ENCODE measurements around the gene HTR6. TPM values are rescaled to one million over a fixed set of nuclear protein-coding genes. Genes with fewer than 3 reads are reported as not detected.

The HTR6 gene
- total RNA-seq = under 0.01 TPM in 1 of 2 replicates, not detected in the other

DNA sequence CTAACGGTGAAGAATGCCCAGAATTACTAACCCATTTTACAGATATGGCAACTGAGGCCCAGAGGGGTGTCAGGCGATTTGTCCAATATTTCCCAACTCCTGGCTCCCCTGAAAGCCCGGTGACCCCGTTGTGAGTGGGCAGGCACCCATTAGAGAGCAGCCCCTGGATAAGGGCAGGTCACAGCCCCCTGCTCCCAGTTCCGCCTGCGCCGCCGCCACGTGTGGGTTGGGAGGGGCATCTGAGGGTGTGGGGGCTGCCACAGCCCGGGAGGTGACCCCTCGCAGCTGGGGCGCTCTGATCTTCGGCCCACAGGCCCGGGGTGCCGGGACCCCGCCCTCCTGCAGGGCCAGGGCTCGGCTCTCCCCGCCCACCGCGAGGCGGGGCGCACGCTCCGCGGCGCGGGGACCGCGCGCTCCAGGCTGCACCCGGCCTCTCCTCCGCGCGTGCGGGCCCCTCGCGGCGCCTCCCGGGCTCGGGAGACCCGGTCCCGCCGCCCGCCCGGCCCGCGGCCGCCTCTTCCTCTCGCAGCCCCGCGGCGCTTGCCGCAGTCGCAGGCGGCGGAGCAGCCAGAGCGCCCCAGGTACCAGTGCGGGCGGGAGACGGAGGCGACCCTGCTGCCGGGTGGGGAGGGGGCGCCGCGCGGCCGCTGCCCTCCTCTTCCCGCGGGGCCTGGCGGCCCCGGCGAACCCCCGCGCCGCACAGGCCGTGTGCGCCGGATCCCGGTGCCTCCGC is at the start of gene HTR6:
TSS of gene HTR6 (plus strand) at position 423 of the 733 bp plus-strand sequence. CDS start 879 bp downstream, outside the sequence.

DNA sequence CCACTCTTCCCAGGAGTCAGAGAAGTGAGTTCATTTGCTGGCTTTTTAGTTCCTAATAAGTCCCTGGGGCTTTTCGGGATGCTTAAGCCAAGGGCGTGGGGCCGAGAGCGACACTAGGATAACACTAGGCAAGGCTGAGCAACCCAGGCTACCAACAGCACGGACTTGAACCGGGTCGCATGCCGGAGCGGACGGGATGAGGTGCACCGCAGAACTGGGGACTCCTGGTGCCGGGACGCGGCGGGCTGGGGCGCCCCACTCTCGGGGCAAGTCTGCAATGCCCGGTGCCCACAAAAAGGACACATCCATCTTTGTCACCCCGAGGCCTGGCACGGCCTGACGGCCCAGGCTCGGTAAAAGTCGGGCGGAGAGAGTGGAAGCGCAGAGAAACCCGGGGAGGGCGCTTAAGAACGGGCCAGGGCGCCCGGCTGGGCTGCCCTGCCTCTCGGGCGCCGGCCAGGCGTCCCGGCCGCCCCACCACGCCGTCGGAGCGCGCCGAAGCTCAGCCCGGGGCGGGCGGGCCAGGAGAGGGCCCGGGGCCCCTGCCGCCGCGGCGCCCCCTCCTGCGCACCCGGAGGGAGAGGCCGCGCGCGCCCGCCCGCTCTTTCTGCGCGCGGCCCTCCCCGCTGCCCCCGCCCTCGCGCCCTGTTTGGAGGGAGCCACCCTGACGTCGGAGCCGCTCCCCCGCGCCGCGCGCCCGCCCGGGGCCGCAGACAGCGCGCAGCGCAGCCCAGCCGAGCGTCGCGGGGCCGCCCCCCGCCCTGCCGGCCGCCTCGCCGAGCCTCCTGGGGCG is 20.9 kb upstream of the HTR6 start, which contains the start of gene NBL1:
TSS of gene NBL1 (plus strand) at position 710 of the 793 bp plus-strand sequence. CDS start 10,720 bp downstream, outside the sequence.

Other genes starting within 250 kb of the HTR6 start
- 215 and 226 TPM in 2 replicates for gene CAPZB, start 179.3 kb upstream of the HTR6 start, total RNA-seq
- 36.4 and 51.0 TPM in 2 replicates for gene NBL1, start 20.6 kb upstream of the HTR6 start, total RNA-seq
- gene TMCO4, start 135.0 kb downstream of the HTR6 start, total RNA-seq = 12.6 and 12.7 TPM in 2 replicates
- gene RNF186, start 150.4 kb downstream of the HTR6 start, total RNA-seq = not detected in 2 replicates
- gene OTUD3, start 217.5 kb downstream of the HTR6 start, total RNA-seq = 3.6 and 5.3 TPM in 2 replicates